K562 (cell line): ENCODE data around the gene SLC44A2. TPM values are rescaled to one million over a fixed set of nuclear protein-coding genes. Genes with fewer than 3 reads are reported as not detected.
A peak's percentile ranks its signal among the peaks of the same experiment; 100 is the strongest.

Experiments used
- ATAC-seq: fragments of 200-7000 bp; cut with Tn5 transposase; 3 replicates; pipeline ENCODE4 v1.9.1; 2020; ENCODE audit warnings: moderate library complexity
- BruUV-seq: library from RNA; stranded (reverse); fragments of 400-500 nt; replicated peaks from 2 replicates; lab custom pipeline; 2021; lab: Mats Ljungman, UMichigan
- CTCF ChIA-PET: fragments of 300-600 bp; formaldehyde crosslinking; extraction: SDS; loops from one replicate; lab custom pipeline; 2021; ENCODE audit warnings: low intra/inter-chr PET ratio; lab: Yijun Ruan, JAX
- POLR2A ChIA-PET: fragments of 300-600, 350-650 bp; sonication (Branson Sonifier 250); formaldehyde crosslinking; extraction: SDS; loops from one replicate; lab custom pipeline; 2021; ENCODE audit warnings: antibody characterized with exemption, inconsistent platforms; lab: Yijun Ruan, JAX
- DNase-seq, 4 experiments: peaks; one replicate each; pipeline versions ENCODE4 v3.0.0 to v3.0.0-alpha.2; 2011 to 2018; ENCODE audit warnings: low spot score in 3 of 4, mixed read lengths in 3 of 4; ENCODE audit errors: extremely low read depth in 1 of 4
- FAIRE-seq: peaks from 2 replicates; lab custom pipeline; 2011; peaks lifted over from hg19 to GRCh38; lab: Jason Lieb, UNC
- H2AFZ ChIP-seq: 2 replicates; pipeline ENCODE4 v1.6.0; 2011; ENCODE audit warnings: low read depth, low read length, control low read depth, inconsistent platforms
- H3K27ac ChIP-seq: fragments of 200-600 bp; 3 replicates; pipeline ENCODE4 v1.8.0; 2011; ENCODE audit warnings: low read depth, mild to moderate bottlenecking, control low read depth, inconsistent platforms, low read length, moderate library complexity, mixed read lengths; ENCODE audit errors: extremely low read depth
- H3K27me3 ChIP-seq, 2 experiments: fragments of 300-600 bp in 1 of 2; 2 replicates in 1 of 2; 3 replicates in 1 of 2; pipeline versions ENCODE4 v1.6.0 to v1.8.0; 2011; ENCODE audit warnings: inconsistent platforms in 2 of 2, low read length in 2 of 2, mild to moderate bottlenecking in 1 of 2, mixed read lengths in 1 of 2, moderate library complexity in 1 of 2; ENCODE audit not compliant: control insufficient read depth in 2 of 2, insufficient read depth in 2 of 2
- H3K36me3 ChIP-seq: fragments of 300-600 bp; 3 replicates; pipeline ENCODE4 v1.8.0; 2011; ENCODE audit warnings: mild to moderate bottlenecking, low read length, inconsistent platforms; ENCODE audit not compliant: control insufficient read depth, insufficient read depth
- H3K4me1 ChIP-seq, 2 experiments: fragments of 200-600 bp in 1 of 2; replicated peaks in 1 of 2; 2 replicates in 1 of 2; 3 replicates in 1 of 2; pipeline versions ENCODE4 v1.5.1 to v1.8.0; 2011; ENCODE audit warnings: inconsistent platforms in 2 of 2, low read length in 2 of 2, mild to moderate bottlenecking in 1 of 2, mixed read lengths in 1 of 2, moderate library complexity in 1 of 2; ENCODE audit not compliant: control insufficient read depth in 2 of 2, insufficient read depth in 2 of 2
- H3K4me2 ChIP-seq: 2 replicates; pipeline ENCODE4 v1.6.1; 2011; ENCODE audit warnings: low read length, control low read depth, inconsistent platforms, mixed read lengths; ENCODE audit not compliant: insufficient read depth
- H3K4me3 ChIP-seq: fragments of 200-600 bp; sonication (generic), shearing (Covaris generic); 2 replicates; pipeline ENCODE4 v1.5.1; 2016; ENCODE audit warnings: control low read depth, inconsistent platforms
- H3K79me2 ChIP-seq: fragments of 200-600 bp; 3 replicates; pipeline ENCODE4 v1.8.0; 2011; ENCODE audit warnings: low read length, inconsistent platforms; ENCODE audit not compliant: control insufficient read depth, insufficient read depth
- H3K9ac ChIP-seq, 2 experiments: 2 replicates each; pipeline versions ENCODE4 v1.6.0 to v1.6.1; 2011; ENCODE audit warnings: low read depth in 2 of 2, low read length in 2 of 2, control low read depth in 1 of 2, inconsistent platforms in 1 of 2, mild to moderate bottlenecking in 1 of 2, mixed read lengths in 1 of 2; ENCODE audit not compliant: insufficient read depth in 1 of 2
- H3K9me1 ChIP-seq: one replicate; pipeline ENCODE4 v1.6.0; 2011; ENCODE audit warnings: inconsistent platforms, mild to moderate bottlenecking, low read length, moderate library complexity; ENCODE audit not compliant: control insufficient read depth, insufficient read depth
- H3K9me3 ChIP-seq: replicated peaks from 2 replicates; pipeline ENCODE4 v1.5.1; 2011; ENCODE audit warnings: low read depth, low read length, inconsistent platforms; ENCODE audit not compliant: control insufficient read depth, insufficient read depth
- H4K20me1 ChIP-seq: replicated peaks from 2 replicates; pipeline ENCODE4 v1.6.1; 2011; ENCODE audit warnings: low read length, inconsistent platforms, mixed read lengths; ENCODE audit not compliant: control insufficient read depth, insufficient read depth
- CEBPB ChIP-seq: fragments of 450-650 bp; IDR thresholded peaks from 2 replicates; pipeline ENCODE4 v1.6.1; 2016; ENCODE audit warnings: missing genetic modification characterization, missing compliant biosample characterization
- IFI16 ChIP-seq: fragments of 250-450 bp; sonication (Bioruptor Pico); IDR thresholded peaks from 2 replicates; pipeline ENCODE4 v2.1.2; 2022; ENCODE audit warnings: mild to moderate bottlenecking, inconsistent platforms
- POLR2AphosphoS2 ChIP-seq: IDR thresholded peaks from 2 replicates; pipeline ENCODE4 v1.6.1; 2012; ENCODE audit warnings: low read length, improper control_type of control experiment
- RBM25 ChIP-seq: fragments of 200-400 bp; formaldehyde crosslinking; IDR thresholded peaks from 2 replicates; pipeline ENCODE4 v1.6.1; 2018; ENCODE audit warnings: low read length, low read depth, moderate library complexity; ENCODE audit not compliant: severe bottlenecking
- ZBED1 ChIP-seq: IDR thresholded peaks from 2 replicates; pipeline ENCODE4 v1.6.1; 2014
- ZNF121 ChIP-seq: sonication (generic); formaldehyde crosslinking; conservative IDR thresholded peaks from 2 replicates; pipeline ENCODE4 v1.8.0; 2022; ENCODE audit warnings: missing genetic modification reagents
- ZNF3 ChIP-seq: fragments of 250-450 bp; sonication (Bioruptor Pico); IDR thresholded peaks from 2 replicates; pipeline ENCODE4 v1.5.0; 2021; ENCODE audit warnings: mild to moderate bottlenecking, moderate library complexity
- WGBS: fragments of 100-300 bp; shearing (Covaris generic); methylation state at CpG from one replicate; pipeline ENCODE4 v1.1.6; 2016; ENCODE audit warnings: low coverage, mixed read lengths; ENCODE audit not compliant: insufficient coverage; ENCODE audit errors: missing lambda C conversion rate; 5-methylcytosine and 5-hydroxymethylcytosine counted together
- in situ Hi-C: fragments of 300-500 bp; cut with MboI; formaldehyde crosslinking; loops from 4 replicates; pipeline ENCODE4 v1.15.0; 2018; ENCODE audit warnings: inconsistent platforms, mixed read lengths
- intact Hi-C: fragments of 100-400 bp; cut with micrococcal nuclease; formaldehyde crosslinking; loops from 2 replicates; pipeline ENCODE4 v1.14.2; 2022
- polyA plus RNA-seq, 8 experiments: library from polyadenylated mRNA; depleted of rRNA in 4 of 8; stranded (reverse) in 5 of 8; unstranded in 3 of 8; fragments of >200 nt; fragmentation: Nextera tagmentation in 2 of 8; fragmentation: Illumina TruSeq in 1 of 8; extraction: Ambion mirVana in 2 of 8; extraction: Trizol in 1 of 8; gene quantifications; 2 replicates each; pipeline versions ENCODE4 v1.2.1 to v1.2.3, GENCODE V29; 2011 to 2014; ENCODE audit warnings: inconsistent platforms in 1 of 8, missing spikeins in 1 of 8
- total RNA-seq, 7 experiments: library from RNA; depleted of rRNA in 6 of 7; stranded (reverse); fragments of >200 nt in 6 of 7; fragmentation: Illumina TruSeq in 2 of 7; extraction: Trizol in 2 of 7; gene quantifications; 2 replicates each; pipeline versions ENCODE4 v1.2.1 to v1.2.3, GENCODE V29; 2011 to 2021; ENCODE audit warnings: low replicate concordance in 1 of 7

Gene SLC44A2
- total and polyA plus RNA-seq, 9 of the 15 experiments (the other 6 are each of a cell fraction or from before 2014, with no cell fraction given), result 1.1 to 34.2 (median 8.1) TPM

GRCh38 chr19:10593820-10594637 lies 31.3 kb upstream of the SLC44A2 start:
- DNase-seq (peak in 1 of 4 experiments; percentile 8), ATAC-seq (no peak), FAIRE-seq (no peak)
- peaks cover 0 to 3% of the 10 kb centered on the region in 2 experiments; a peak in 1 of 5 replicates for H3K4me1 ChIP-seq
- H3K4me3 ChIP-seq, result no peak overlapping the region
- no peaks in the 10 kb centered on the region for H4K20me1 ChIP-seq
- WGBS, result 16% methylated on average over 9 of the region's 9 CpGs
- H3K79me2 ChIP-seq, result no peaks in the 10 kb centered on the region
- POLR2A ChIA-PET, result interaction anchor here (0.6 kb wide), 1 partner anchor 302 kb away, joined by 3 read pairs; no protein-coding TSS in a partner anchor
- no TSS peak for BruUV-seq
- no peaks in the 10 kb centered on the region for H3K9me3 ChIP-seq
- H3K4me2 ChIP-seq, result no peak overlapping the region
- peaks cover 5 to 8% of the 10 kb centered on the region in 2 experiments; a peak in 4 of 5 replicates for H3K27me3 ChIP-seq
- no peak overlapping the region for H3K27ac ChIP-seq
- no peaks in the 10 kb centered on the region for H3K9me1 ChIP-seq
- H3K36me3 ChIP-seq, result no peaks in the 10 kb centered on the region
- TF ChIP-seq POLR2AphosphoS2 (no peak), CEBPB (tag) (peak; percentile 35; the same call in 1 of the 2 replicates), IFI16 (CRISPR knock-in tag) (no peak), ZNF3 (CRISPR knock-in tag) (no peak)
- TF ChIP-seq, all 486 proteins: peak for 1
- H2AFZ ChIP-seq, result no peak overlapping the region
- H3K9ac ChIP-seq, result peak overlapping the region in 1 of 2 experiments; percentile 36; a peak in 1 of 4 replicates
- CTCF ChIA-PET, result no interaction called here
- intact Hi-C loops (no loop called here), in situ Hi-C loops (no loop called here)

DNA sequence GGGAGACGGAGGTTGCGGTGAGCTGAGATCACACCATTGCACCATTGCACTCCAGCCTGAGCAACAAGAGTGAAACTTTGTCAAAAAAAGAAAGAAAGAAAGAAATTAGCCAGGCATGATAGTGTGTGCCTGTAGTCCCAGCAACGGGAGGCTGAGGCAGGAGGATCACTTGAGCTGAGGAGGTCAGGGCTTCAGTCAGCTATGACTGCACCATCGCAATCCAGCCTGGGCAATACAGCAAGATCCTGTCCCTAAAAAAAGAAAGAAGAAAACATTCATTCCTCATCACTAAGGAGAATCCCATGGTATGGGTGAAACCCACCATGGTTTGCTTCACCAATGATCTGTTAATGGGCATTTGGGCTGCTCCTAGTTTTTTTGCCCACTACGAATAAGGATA lies 25.2 kb upstream of the SLC44A2 start:
- Histone ChIP-seq H4K20me1 (no peaks in the 10 kb centered on the region), H3K4me2 (no peak overlapping the region), H2AFZ (no peak overlapping the region), H3K9me1 (no peaks in the 10 kb centered on the region), H3K79me2 (peaks cover 27% of the 10 kb centered on the region), H3K9ac (no peak overlapping the region), H3K4me1 (peaks cover 24 to 30% of the 10 kb centered on the region in 2 experiments), H3K36me3 (no peaks in the 10 kb centered on the region), H3K9me3 (no peaks in the 10 kb centered on the region), H3K27ac (no peak overlapping the region), H3K27me3 (peaks cover 4 to 9% of the 10 kb centered on the region in 2 experiments; a peak in 3 of 5 replicates), H3K4me3 (no peak overlapping the region)
- no TSS peak for BruUV-seq
- 34% methylated on average over 5 of the region's 5 CpGs for WGBS
- CTCF ChIA-PET, result no interaction called here
- TF ChIP-seq ZBED1 (no peak), ZNF121 (CRISPR knock-in tag) (peak; percentile 85), RBM25 (peak; percentile 38)
- FAIRE-seq (no peak), ATAC-seq (no peak), DNase-seq (no peak)
- intact Hi-C loops (no loop called here), in situ Hi-C loops (no loop called here)
- POLR2A ChIA-PET, result interaction anchor here (2.1 kb wide), 1 partner anchor 11 kb away, joined by 8 read pairs; no protein-coding TSS in a partner anchor
